Stimulated activated CD8-positive, alpha-beta memory T cell treated with anti-CD3 and anti-CD28 coated beads, Interleukin-15, amount 100 ng/mL, for 48 hours (primary cell): ENCODE results near the gene C5orf22.

Experiments used
- DNase-seq, 2 donors: peaks; one replicate each; pipeline ENCODE4 v3.0.0-alpha.2; 2020; ENCODE audit warnings: low read depth in 2 of 2

The C5orf22 gene

GRCh38 chr5:31604644-31605043 lies 72.5 kb downstream of the C5orf22 start:
- no peak for DNase-seq
